HepG2 (cell line): ENCODE data around the gene NCOA4. TPM values are rescaled to one million over a fixed set of nuclear protein-coding genes. Genes with fewer than 3 reads are reported as not detected.

Source experiments
- ATAC-seq: fragments of 200-7000 bp; cut with Tn5 transposase; 3 replicates; pipeline ENCODE4 v1.9.1; 2020; ENCODE audit warnings: mild to moderate bottlenecking, moderate library complexity
- BruUV-seq: library from RNA; stranded (reverse); fragments of 400-500 nt; replicated peaks from 2 replicates; lab custom pipeline; 2021; lab: Mats Ljungman, UMichigan
- CTCF ChIA-PET: fragments of 300-600 bp; formaldehyde crosslinking; extraction: SDS; loops from one replicate; lab custom pipeline; 2021; ENCODE audit warnings: low total read pairs, inconsistent platforms, low intra/inter-chr PET ratio; lab: Yijun Ruan, JAX
- POLR2A ChIA-PET: fragments of 350-600 bp; sonication (Branson Sonifier 250); formaldehyde crosslinking; loops from one replicate; lab custom pipeline; 2020; ENCODE audit warnings: antibody characterized with exemption, inconsistent platforms; lab: Yijun Ruan, JAX
- DNase-seq: peaks from one replicate; pipeline ENCODE4 v3.0.0-alpha.2; 2015; ENCODE audit warnings: low spot score
- FAIRE-seq: peaks from 3 replicates; lab custom pipeline; 2011; peaks lifted over from hg19 to GRCh38; lab: Jason Lieb, UNC
- H2AFZ ChIP-seq: one replicate; pipeline ENCODE4 v1.6.1; 2011; ENCODE audit warnings: low read length, inconsistent platforms
- H3K27ac ChIP-seq: fragments of 300-600 bp; 3 replicates; pipeline ENCODE4 v1.8.0; 2011; ENCODE audit warnings: mixed run types, mild to moderate bottlenecking, mixed read lengths, low read length, inconsistent platforms; ENCODE audit not compliant: insufficient read depth; ENCODE audit errors: extremely low read length
- H3K27me3 ChIP-seq, 2 experiments: fragments of 200-600 bp in 1 of 2; 2 replicates in 1 of 2; 3 replicates in 1 of 2; pipeline versions ENCODE4 v1.6.0 to v1.8.0; 2011; ENCODE audit warnings: low read length in 2 of 2, mild to moderate bottlenecking in 2 of 2, moderate library complexity in 2 of 2, inconsistent platforms in 1 of 2; ENCODE audit not compliant: insufficient read depth in 2 of 2, control insufficient read depth in 1 of 2
- H3K36me3 ChIP-seq, 2 experiments: fragments of 200-600 bp in 1 of 2; replicated peaks in 1 of 2; 2 replicates in 1 of 2; 3 replicates in 1 of 2; pipeline versions ENCODE4 v1.5.1 to v1.8.0; 2011; ENCODE audit warnings: low read length in 2 of 2, inconsistent platforms in 1 of 2; ENCODE audit not compliant: insufficient read depth in 2 of 2, control insufficient read depth in 1 of 2
- H3K4me1 ChIP-seq: 2 replicates; pipeline ENCODE4 v1.5.1; 2012; ENCODE audit warnings: low read length, inconsistent platforms; ENCODE audit not compliant: insufficient read depth
- H3K4me2 ChIP-seq: 2 replicates; pipeline ENCODE4 v1.6.0; 2011; ENCODE audit warnings: low read depth, low read length, inconsistent platforms
- H3K4me3 ChIP-seq, 3 experiments: fragments of 200-600 bp in 1 of 3; sonication (generic), shearing (Covaris generic) in 1 of 3; replicated peaks in 1 of 3; 2 replicates each; pipeline ENCODE4 v1.5.1; 2011 to 2016; ENCODE audit warnings: low read length in 3 of 3, inconsistent platforms in 2 of 3, low read depth in 2 of 3, mild to moderate bottlenecking in 2 of 3, control low read depth in 1 of 3, mixed read lengths in 1 of 3; ENCODE audit not compliant: insufficient read depth in 1 of 3
- H3K79me2 ChIP-seq: one replicate; pipeline ENCODE4 v1.6.1; 2011; ENCODE audit warnings: low read length, inconsistent platforms; ENCODE audit not compliant: insufficient read depth
- H3K9ac ChIP-seq: 2 replicates; pipeline ENCODE4 v1.6.0; 2011; ENCODE audit warnings: mild to moderate bottlenecking, low read depth, low read length, inconsistent platforms; ENCODE audit not compliant: insufficient read depth
- H3K9me3 ChIP-seq: 2 replicates; pipeline ENCODE4 v1.5.1; 2012; ENCODE audit warnings: mild to moderate bottlenecking, low read length
- H4K20me1 ChIP-seq: 2 replicates; pipeline ENCODE4 v1.6.0; 2011; ENCODE audit warnings: inconsistent platforms, mild to moderate bottlenecking, low read length, moderate library complexity; ENCODE audit not compliant: insufficient read depth
- ATF7 ChIP-seq, 2 experiments: fragments of 450-650 bp in 1 of 2; sonication (generic) in 1 of 2; formaldehyde crosslinking in 1 of 2; IDR thresholded peaks; 2 replicates each; pipeline versions ENCODE4 v1.4.0 to v1.6.1; 2016 to 2020; ENCODE audit warnings: antibody characterized with exemption in 1 of 2, mild to moderate bottlenecking in 1 of 2, missing genetic modification reagents in 1 of 2
- EHMT2 ChIP-seq: fragments of 200-600 bp; sonication (generic); IDR thresholded peaks from 2 replicates; pipeline ENCODE4 v1.7.0; 2017; ENCODE audit warnings: antibody characterized with exemption, low read depth, low read length, borderline replicate concordance
- JUND ChIP-seq: sonication (generic); formaldehyde crosslinking; IDR thresholded peaks from 2 replicates; pipeline ENCODE4 v1.8.0; 2022; ENCODE audit warnings: mild to moderate bottlenecking, missing genetic modification reagents
- MEF2D ChIP-seq: sonication (generic); formaldehyde crosslinking; IDR thresholded peaks from 2 replicates; pipeline ENCODE4 v1.5.1; 2020; ENCODE audit warnings: mild to moderate bottlenecking, missing genetic modification reagents
- NCOA2 ChIP-seq: sonication (generic); formaldehyde crosslinking; IDR thresholded peaks from 2 replicates; pipeline ENCODE4 v1.8.0; 2022; ENCODE audit warnings: inconsistent platforms
- NFE2L1 ChIP-seq: sonication (generic); formaldehyde crosslinking; IDR thresholded peaks from 2 replicates; pipeline ENCODE4 v1.4.0; 2020; ENCODE audit warnings: missing genetic modification reagents, mild to moderate bottlenecking, borderline replicate concordance
- PTBP1 ChIP-seq: fragments of 200-400 bp; formaldehyde crosslinking; IDR thresholded peaks from 2 replicates; pipeline ENCODE4 v1.6.1; 2018; ENCODE audit warnings: low read length, low read depth; ENCODE audit not compliant: poor library complexity, severe bottlenecking
- SAP130 ChIP-seq: IDR thresholded peaks from 2 replicates; pipeline ENCODE4 v1.6.1; 2016; ENCODE audit warnings: low read depth
- XRCC5 ChIP-seq: fragments of 200-400 bp; formaldehyde crosslinking; optimal IDR thresholded peaks from 2 replicates; pipeline ENCODE3; 2017; ENCODE audit warnings: mild to moderate bottlenecking, low read length
- ZHX2 ChIP-seq, 2 experiments: sonication (generic) in 1 of 2; formaldehyde crosslinking in 1 of 2; IDR thresholded peaks; 2 replicates each; pipeline versions ENCODE4 v1.6.1 to v1.9.0; 2014 to 2022; ENCODE audit warnings: antibody characterized with exemption in 1 of 2, borderline replicate concordance in 1 of 2, inconsistent platforms in 1 of 2, low read depth in 1 of 2, missing genetic modification reagents in 1 of 2
- ZNF264 ChIP-seq: sonication (generic); formaldehyde crosslinking; IDR thresholded peaks from 2 replicates; pipeline ENCODE4 v1.4.0; 2020; ENCODE audit warnings: missing genetic modification reagents
- ZNF558 ChIP-seq: sonication (generic); formaldehyde crosslinking; IDR thresholded peaks from 2 replicates; pipeline ENCODE4 v1.9.0; 2022; ENCODE audit warnings: mild to moderate bottlenecking, missing genetic modification reagents, borderline replicate concordance
- WGBS: methylation state at CpG from one replicate; pipeline ENCODE4 v1.1.6; 2017; ENCODE audit warnings: low lambda C conversion rate; 5-methylcytosine and 5-hydroxymethylcytosine counted together
- in situ Hi-C: cut with HindIII; loops from 2 replicates; pipeline ENCODE4 v1.10.0; 2017; ENCODE audit warnings: low pct_unique_long_range_greater_than_20kb; ENCODE audit not compliant: extremely low pct_ligation_motif_present
- intact Hi-C: fragments of 100-400 bp; cut with micrococcal nuclease; formaldehyde crosslinking; loops from one replicate; pipeline ENCODE4 v1.10.0; 2022; ENCODE audit not compliant: unreplicated experiment
- polyA plus RNA-seq, 8 experiments: library from polyadenylated mRNA; depleted of rRNA in 3 of 8; stranded (reverse) in 7 of 8; unstranded in 1 of 8; fragments of >200 nt; fragmentation: Illumina TruSeq in 4 of 8; extraction: Trizol in 4 of 8; gene quantifications; 2 replicates each; pipeline versions ENCODE4 v1.2.1 to v1.2.3, GENCODE V29; 2011 to 2016; ENCODE audit warnings: low read depth in 4 of 8, missing spikeins in 1 of 8, mixed read lengths in 1 of 8; ENCODE audit not compliant: insufficient read depth in 1 of 8
- total RNA-seq, 5 experiments: library from RNA; depleted of rRNA; stranded (reverse); fragments of >200 nt; fragmentation: Illumina TruSeq; extraction: Trizol; gene quantifications; 2 replicates each; pipeline ENCODE4 v1.2.3, GENCODE V29; 2016; ENCODE audit warnings: low read depth in 1 of 5
- TF ChIP-seq, protein P1 (sequence below): sonication (generic); formaldehyde crosslinking; IDR thresholded peaks from 2 replicates; pipeline ENCODE4 v1.4.0; 2020; ENCODE audit warnings: missing genetic modification reagents

NCOA4 gene
- total and polyA plus RNA-seq, 2 of the 13 experiments (the other 11 are each of a cell fraction or from before 2014, with no cell fraction given): 306 to 400 TPM

GRCh38 chr10:46029461-46030030, 877 bp downstream of the NCOA4 start:
- TF ChIP-seq ZNF558 (CRISPR knock-in tag) (0 out of 2 replicates have a peak, but pooled peaks have one; percentile 12), MEF2D (CRISPR knock-in tag) (no peak), NFE2L1 (CRISPR knock-in tag) (no peak), ZHX2 (IDR thresholded peaks at IDR 0.05; ENCODE audit: low read depth) (no peak), ZHX2 (CRISPR knock-in tag; IDR thresholded peaks at IDR 0.05; ENCODE audit: borderline replicate concordance) (0 out of 2 replicates have a peak, but pooled peaks have one; percentile 27), EHMT2 (no peak), NCOA2 (CRISPR knock-in tag) (no peak), ZNF264 (CRISPR knock-in tag) (0 out of 2 replicates have a peak, but pooled peaks have one; percentile 19), PTBP1 (no peak), ATF7 (IDR thresholded peaks at IDR 0.05) (no peak), ATF7 (CRISPR knock-in tag; IDR thresholded peaks at IDR 0.05) (no peak), SAP130 (CRISPR knock-in tag) (peak; percentile 29; the same call in 1 of the 2 replicates), XRCC5 (peak; percentile 8), JUND (CRISPR knock-in tag) (no peak)
- TF ChIP-seq, protein P1, sequence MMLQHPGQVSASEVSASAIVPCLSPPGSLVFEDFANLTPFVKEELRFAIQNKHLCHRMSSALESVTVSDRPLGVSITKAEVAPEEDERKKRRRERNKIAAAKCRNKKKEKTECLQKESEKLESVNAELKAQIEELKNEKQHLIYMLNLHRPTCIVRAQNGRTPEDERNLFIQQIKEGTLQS (CRISPR knock-in tag): no peak
- TF ChIP-seq, all 625 proteins: peak for 5
- H3K9me3 ChIP-seq: no peaks in the 10 kb centered on the region
- peak overlapping the region; percentile 93 for H3K4me2 ChIP-seq
- peaks cover 0 to 6% of the 10 kb centered on the region in 2 experiments; a peak in 2 of 5 replicates for H3K36me3 ChIP-seq
- WGBS: 2% methylated on average over 6 of the region's 6 CpGs
- peaks cover 71% of the 10 kb centered on the region for H3K79me2 ChIP-seq
- H3K27me3 ChIP-seq: no peaks in the 10 kb centered on the region; a peak in 1 of 5 replicates
- POLR2A ChIA-PET: interaction anchor here (2.0 to 2.4 kb wide), 3 partner anchors 10 to 25 kb away, joined by 8 to 22 read pairs (median 17); no protein-coding TSS in a partner anchor
- H3K9ac ChIP-seq: peak overlapping the region; percentile 96
- FAIRE-seq (no peak), DNase-seq (no peak), ATAC-seq (no peak)
- intact Hi-C loops (loop anchor here (1.0 to 10.0 kb wide), 4 partner anchors 23 to 195 kb away; no protein-coding TSS in a partner anchor), in situ Hi-C loops (loop anchor here (5.0 kb wide), 1 partner anchor 63 kb away; no protein-coding TSS in a partner anchor)
- CTCF ChIA-PET: no interaction called here
- H2AFZ ChIP-seq: no peak overlapping the region
- TSS peak; percentile 59 for BruUV-seq
- H3K4me3 ChIP-seq: peak overlapping the region; percentile 85 to 92 (median 88)
- H4K20me1 ChIP-seq: peaks cover 40% of the 10 kb centered on the region
- peak overlapping the region; percentile 86 for H3K27ac ChIP-seq
- H3K4me1 ChIP-seq: peaks cover 79% of the 10 kb centered on the region
